GM10847 (cell line): Measurements from ENCODE around the gene DSTN.

ENCODE experiments used
- POLR2A ChIP-seq: IDR thresholded peaks from 2 replicates; pipeline ENCODE4 v1.6.1; 2011; ENCODE audit not compliant: insufficient read length; ENCODE audit errors: extremely low read depth

The DSTN gene

GRCh38 chr20:17612287-17612991 lies 42.6 kb downstream of the DSTN start:
- no peak for TF ChIP-seq POLR2A

DNA sequence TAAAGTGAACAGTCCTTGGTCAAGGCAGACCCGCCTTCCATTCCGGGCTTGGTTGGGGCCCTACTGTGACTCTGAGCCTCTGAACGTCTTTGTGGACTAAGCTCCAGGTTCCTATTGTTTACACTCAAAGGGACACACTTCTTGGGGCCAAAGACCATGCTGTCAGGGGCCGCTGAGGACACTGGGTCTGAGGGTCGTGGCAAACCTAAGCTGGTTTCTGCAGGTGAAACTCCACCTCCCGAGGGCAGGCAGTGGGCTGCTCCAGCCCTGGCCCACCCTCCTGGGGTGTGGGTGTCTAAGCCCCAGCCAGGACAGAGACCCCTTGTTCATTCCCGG lies 43.1 kb downstream of the DSTN start:
- TF ChIP-seq POLR2A, result no peak

DNA sequence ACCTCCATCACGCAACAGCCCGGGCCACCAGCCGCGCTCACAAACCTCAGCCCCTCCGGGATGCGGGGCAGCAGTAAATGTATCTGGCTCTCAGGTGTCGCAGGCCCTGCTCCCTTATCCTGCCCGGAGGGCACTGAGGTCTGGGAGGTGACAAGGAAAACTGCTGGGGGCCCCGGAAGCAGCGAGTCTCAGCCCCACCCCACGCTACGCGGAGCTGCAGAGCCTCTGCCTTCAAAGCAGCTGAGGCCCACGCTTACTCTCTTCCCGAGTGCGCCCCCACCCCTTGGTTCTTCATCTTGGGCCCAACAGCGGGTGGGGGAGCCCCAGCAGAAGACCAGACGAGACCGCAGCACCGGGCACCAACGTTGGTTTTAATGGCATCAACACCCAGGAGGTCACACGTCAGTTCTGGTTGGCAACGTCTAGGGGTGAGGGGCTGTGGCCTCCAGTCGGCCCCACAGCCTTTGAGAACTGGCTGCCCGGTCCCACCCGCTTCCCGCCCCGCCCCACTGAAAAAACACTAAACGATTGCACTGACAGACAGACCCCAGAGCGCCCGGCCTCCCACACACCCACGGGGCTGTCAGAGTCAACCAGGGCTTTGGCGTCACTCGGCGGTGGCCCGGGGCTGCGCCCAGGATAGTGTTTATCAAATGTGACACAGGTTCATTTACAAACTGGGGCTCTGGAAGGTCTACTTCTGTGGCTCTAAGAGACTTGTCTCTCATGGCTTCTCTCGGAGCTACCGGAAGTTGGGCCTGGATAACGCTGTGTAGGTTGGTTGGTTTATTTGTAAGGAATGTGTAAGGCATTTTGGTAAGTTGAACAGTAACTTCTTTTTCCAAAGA lies 43.7 kb downstream of the DSTN start:
- TF ChIP-seq POLR2A, result no peak

GRCh38 chr20:17614176-17614811 lies 44.4 kb downstream of the DSTN start:
- no peak for TF ChIP-seq POLR2A

DNA sequence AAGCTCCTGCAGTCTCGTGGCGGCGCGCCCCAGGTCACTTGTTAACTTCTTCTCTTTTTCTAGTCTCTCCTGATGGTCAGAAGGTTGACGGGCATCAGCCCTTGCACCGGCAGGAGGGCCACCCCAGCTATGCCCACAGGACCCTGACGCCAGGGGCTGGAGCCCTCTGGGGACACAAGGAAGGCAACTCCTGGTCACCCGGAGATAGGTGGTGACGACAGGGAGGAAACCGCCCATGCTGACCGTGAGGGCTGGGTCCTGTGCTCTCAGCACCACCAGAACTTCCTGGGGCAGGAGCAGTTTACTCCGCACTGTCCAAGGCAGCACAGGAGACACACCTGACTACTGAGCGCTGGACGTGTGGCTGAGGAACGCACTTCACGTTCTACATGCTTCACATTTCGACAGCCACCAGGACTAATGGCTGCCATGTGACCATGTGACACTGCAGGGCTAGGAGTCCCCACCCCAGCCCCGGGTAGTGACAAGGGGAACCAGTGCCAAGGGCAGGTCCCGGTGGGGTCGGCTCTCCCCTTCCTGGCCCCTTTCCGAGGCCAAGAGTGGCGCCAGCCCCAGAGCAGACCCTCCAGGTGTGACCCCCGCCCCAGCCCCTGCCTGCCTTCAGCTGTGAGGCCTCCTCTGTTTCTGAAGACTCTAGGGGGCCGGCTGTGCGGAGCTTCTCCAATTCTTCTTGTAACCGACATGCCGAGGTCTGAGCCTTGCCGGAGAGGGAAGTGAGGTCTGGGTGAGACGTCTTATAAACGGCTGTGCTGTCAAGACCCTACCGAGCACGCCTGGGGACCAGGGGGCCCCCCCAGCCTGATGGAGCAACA lies 45.2 kb downstream of the DSTN start:
- TF ChIP-seq POLR2A, result no peak

DNA sequence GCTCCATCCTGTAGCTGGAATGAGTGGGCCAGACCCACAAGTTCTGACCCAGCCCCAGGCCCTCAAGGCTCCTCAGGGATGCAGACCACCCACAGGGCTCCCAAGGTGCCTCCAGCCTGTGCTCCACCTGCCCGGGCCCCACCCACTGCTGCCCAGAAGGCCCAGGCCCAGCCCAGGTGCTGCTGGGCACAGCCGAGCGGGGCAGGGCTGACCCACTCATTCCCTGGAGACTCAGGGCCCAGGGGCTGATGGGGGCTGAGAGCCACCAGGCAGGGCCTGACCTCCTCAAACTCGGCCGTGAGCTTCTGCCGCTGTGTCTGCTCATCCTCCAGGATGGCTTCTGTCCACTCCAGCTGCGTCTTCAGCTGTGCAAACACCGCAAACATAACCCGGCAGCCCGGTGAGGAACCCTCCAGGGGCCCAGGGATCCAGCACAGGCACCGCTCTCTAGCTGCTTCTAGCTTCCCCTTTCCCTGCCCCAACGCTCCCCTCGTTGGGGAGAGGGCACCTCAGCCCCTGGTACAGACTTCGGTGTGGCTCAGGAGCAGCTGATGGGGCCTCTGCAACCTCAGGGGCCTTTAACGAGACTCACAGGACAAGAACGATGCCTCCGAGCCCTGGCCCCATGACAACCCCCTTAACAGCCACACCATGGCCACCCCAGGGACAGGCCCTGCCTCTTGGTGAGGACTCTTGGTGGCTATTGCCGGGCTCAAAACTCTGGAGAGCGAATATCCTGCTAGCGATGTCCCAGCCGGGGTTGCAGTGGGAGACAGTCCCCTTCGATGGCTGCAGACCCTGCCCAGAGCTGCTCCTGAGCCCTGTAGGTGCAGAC lies 46.0 kb downstream of the DSTN start:
- TF ChIP-seq POLR2A, result no peak

DNA sequence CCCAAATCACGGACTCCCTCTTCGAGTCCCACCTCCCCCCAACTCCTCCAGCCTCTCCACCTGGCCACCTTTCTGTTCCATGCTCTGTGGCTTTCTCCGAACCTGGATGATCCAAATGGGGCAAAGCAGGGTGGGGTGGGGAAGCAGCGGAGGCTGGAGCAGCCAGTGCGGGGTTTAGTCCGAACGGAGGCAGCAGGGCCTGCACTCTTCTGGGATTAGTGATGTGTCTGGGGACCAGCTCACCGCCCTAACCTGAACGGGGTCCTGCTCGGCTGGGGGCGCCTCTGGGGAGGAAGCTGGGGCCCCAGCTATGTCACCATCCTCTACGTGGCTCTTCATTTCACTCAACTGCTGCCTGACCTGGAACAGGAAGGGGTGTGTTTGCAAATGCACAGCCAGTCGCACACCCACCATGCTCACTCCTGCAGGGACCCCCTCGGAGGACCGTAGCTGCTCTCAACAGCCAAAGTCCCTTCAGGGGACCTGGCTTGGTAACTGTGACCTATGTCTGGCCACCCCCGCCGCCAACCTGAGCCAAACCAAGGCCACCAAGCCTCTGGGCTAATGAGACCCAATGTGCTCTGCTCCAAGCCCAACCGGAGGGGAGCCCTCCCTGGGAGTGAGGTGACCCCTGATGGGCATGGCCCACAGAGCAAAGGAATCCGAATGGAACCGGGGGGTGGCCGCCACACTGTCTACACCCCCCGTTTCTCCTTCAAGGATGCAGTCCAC lies 46.8 kb downstream of the DSTN start:
- TF ChIP-seq POLR2A, result no peak

- no peak for TF ChIP-seq POLR2A
Observed at GRCh38 chr20:17617212-17617867, 47.5 kb downstream of the DSTN start.

DNA sequence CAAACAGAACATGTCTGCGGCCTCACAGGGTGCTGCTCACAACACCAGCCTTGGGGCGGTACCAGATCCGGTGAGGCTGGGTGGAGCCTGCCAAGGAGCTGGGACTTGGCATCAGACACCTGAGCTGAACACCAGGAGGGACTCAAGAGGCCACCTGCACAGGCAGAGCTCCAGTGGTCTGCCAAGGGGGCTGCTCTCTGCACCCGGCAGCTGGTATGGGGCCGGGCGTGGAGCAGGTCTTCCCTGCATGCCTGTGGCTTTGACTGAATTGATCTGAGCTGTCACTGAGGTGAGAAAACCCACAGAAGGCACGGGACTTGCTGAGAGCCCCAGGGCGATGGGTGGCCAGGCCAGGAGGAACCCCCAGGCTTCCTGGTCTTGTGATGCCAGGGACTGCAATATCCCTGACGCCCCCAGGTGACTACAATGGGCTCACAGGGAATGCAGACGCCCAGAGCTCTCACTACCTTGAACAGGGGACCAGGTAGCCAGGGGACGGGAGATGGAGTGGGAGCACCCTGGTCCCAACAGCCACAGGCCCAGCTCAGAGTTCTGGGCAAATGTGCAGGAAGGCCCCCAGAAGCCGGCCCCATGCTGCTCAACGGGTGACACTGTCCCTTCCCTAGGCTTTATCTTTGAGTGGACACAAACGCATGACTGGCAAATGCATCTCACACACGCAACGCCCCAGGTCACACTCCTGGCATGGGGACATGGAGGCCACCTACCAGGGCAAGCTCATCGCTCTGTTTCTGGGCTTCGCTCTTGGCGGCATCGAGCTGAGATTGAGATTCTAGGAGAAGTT lies 48.2 kb downstream of the DSTN start:
- TF ChIP-seq POLR2A, result no peak

DNA sequence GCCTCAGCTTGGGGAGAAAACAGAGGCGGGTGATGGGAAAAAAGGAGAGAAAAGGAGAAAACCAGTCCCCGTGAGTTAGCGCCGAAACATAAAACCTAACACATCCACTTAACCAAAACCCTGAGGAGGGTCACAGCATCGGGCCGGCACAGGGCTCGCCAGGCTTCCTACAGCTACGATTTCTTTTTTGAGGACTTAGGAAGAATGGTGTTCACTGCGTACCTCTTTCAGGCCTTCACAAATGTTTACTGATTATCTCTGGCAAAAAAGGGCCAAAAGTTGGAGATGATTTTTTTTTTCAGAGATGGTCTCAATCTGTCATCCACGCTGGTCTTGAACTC lies 48.8 kb downstream of the DSTN start:
- TF ChIP-seq POLR2A, result no peak

GRCh38 chr20:17619351-17620093 lies 49.6 kb downstream of the DSTN start:
- no peak for TF ChIP-seq POLR2A
